Endometrial microvascular endothelial cells (primary cell): ENCODE measurements around the gene SEMA4B. TPM values are rescaled to one million over a fixed set of nuclear protein-coding genes. Genes with fewer than 3 reads are reported as not detected.

Experiments
- in situ Hi-C: cut with HindIII; loops from 2 replicates; pipeline ENCODE4 v1.10.0; 2017; ENCODE audit warnings: low sequenced_read_pairs, low pct_unique_long_range_greater_than_20kb; ENCODE audit errors: inconsistent ontology term
- total RNA-seq: library from RNA; depleted of rRNA; stranded (reverse); fragments of >200 nt; gene quantifications from one replicate; pipeline ENCODE4 v1.2.3, GENCODE V29; 2015; ENCODE audit errors: inconsistent ontology term

Gene SEMA4B
- total RNA-seq, 1 donor from 2014 or later = 8.5 TPM

DNA sequence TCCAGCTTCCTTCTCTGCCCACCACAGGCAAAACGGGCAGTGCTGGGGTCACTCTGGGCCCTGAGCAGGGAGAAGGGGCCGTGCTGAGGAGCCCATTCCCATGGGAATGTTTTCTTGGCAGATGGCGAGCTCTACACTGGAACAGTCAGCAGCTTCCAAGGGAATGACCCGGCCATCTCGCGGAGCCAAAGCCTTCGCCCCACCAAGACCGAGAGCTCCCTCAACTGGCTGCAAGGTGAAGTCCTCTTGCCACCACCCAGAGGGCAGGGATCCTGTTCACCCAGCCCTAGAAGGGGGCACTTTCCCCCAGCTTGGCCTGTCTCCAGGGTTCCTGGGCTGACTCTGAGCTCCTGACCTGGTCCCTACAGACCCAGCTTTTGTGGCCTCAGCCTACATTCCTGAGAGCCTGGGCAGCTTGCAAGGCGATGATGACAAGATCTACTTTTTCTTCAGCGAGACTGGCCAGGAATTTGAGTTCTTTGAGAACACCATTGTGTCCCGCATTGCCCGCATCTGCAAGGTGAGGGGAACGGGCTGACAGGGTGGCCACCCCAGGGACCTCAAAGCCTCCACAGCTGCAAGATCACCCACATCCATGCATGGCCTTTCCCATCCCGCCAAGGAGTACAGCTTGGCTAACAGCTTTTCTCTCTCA is 20.2 kb downstream of the SEMA4B start:
- in situ Hi-C loops = no loop called here

DNA sequence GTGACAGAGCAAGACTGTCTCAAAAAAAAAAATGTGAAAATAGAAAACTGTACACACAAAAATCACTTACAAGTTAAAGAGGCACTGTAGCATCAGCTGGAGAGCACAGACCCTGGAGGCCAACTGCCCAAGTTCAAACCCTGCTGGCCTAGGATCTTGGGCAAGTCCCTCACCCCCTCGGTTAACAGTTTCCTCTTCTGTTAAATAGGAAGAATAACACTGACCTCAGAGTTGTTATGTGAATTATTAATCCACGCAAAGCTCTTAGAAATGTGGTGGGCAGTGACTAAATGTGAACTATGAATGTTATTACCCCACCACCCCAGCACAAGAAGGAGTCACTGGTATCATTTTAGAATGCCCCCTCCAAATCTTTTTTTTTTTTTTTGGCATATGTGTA is 21.4 kb downstream of the SEMA4B start:
- in situ Hi-C loops = no loop called here

DNA sequence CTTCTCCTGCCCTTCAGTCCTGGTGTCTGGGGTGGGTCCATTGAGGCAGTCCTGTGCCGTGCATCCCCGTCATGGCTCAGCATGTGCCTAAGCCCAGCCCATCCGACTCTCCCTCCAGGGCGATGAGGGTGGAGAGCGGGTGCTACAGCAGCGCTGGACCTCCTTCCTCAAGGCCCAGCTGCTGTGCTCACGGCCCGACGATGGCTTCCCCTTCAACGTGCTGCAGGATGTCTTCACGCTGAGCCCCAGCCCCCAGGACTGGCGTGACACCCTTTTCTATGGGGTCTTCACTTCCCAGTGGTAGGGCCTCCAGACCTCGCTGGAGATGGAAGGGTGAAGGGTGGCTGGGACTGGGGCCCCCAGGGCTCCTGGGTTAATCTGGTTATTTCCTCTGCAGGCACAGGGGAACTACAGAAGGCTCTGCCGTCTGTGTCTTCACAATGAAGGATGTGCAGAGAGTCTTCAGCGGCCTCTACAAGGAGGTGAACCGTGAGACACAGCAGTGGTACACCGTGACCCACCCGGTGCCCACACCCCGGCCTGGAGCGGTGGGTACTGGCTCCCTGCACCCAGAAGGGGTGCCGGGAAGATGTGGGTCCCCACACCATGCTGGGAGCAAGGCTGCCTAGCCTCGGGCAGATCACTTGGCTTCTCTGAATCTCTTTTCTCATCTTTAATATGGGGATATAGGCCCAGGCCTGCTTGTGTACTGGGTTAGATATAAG is 22.5 kb downstream of the SEMA4B start:
- in situ Hi-C loops = no loop called here

DNA sequence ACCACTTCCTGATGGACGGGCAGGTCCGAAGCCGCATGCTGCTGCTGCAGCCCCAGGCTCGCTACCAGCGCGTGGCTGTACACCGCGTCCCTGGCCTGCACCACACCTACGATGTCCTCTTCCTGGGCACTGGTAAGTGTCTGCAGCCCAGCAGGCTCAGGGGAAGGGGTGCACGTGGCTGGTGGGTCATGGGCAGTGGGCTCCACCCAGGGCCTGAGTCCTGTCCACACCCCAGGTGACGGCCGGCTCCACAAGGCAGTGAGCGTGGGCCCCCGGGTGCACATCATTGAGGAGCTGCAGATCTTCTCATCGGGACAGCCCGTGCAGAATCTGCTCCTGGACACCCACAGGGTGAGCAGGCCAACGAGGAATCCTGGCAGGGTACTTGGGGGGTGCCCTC is 23.9 kb downstream of the SEMA4B start:
- in situ Hi-C loops = no loop called here

DNA sequence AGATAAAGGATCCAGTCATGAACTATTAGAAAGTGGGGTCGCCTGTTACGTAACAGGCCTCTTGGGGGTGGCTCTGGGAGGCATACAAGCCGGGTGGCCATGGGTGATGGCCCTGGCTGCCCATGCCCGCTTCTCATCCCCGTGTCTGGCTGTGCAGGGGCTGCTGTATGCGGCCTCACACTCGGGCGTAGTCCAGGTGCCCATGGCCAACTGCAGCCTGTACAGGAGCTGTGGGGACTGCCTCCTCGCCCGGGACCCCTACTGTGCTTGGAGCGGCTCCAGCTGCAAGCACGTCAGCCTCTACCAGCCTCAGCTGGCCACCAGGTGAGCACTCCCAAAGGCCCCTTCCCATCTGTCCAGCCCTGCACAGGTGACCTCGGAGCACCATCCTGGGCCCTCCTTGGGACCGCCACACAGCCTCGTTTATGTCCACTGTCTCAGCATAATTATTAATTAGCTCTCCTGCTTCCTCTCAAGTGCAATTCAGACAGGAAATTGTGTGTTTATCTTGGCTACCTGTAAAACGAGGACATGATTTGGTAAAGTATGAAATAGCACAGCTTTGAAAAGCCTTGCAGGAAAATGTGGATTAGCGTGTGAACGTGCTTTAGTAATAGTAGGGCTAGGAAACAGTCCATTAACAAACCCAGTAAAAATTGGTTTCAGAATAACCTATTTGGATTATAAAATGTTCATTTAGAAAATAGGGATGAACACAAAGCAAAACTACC is 24.5 kb downstream of the SEMA4B start:
- in situ Hi-C loops = no loop called here

DNA sequence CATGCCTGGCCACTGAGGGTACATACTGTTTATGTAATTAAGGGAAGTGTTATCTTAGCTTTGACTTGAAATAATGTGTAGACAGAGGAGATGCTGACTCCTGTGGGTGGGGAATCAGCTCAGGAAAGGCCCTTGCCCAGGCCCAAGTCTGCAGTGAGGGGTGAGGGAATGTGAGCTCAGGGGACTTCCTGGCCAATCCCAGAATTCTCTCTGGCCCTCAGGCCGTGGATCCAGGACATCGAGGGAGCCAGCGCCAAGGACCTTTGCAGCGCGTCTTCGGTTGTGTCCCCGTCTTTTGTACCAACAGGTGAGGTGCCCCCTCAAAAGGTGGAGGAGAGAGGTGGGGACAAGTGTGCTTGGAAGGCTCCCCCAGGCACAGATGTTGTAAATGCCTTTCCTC is 26.2 kb downstream of the SEMA4B start:
- in situ Hi-C loops = no loop called here

DNA sequence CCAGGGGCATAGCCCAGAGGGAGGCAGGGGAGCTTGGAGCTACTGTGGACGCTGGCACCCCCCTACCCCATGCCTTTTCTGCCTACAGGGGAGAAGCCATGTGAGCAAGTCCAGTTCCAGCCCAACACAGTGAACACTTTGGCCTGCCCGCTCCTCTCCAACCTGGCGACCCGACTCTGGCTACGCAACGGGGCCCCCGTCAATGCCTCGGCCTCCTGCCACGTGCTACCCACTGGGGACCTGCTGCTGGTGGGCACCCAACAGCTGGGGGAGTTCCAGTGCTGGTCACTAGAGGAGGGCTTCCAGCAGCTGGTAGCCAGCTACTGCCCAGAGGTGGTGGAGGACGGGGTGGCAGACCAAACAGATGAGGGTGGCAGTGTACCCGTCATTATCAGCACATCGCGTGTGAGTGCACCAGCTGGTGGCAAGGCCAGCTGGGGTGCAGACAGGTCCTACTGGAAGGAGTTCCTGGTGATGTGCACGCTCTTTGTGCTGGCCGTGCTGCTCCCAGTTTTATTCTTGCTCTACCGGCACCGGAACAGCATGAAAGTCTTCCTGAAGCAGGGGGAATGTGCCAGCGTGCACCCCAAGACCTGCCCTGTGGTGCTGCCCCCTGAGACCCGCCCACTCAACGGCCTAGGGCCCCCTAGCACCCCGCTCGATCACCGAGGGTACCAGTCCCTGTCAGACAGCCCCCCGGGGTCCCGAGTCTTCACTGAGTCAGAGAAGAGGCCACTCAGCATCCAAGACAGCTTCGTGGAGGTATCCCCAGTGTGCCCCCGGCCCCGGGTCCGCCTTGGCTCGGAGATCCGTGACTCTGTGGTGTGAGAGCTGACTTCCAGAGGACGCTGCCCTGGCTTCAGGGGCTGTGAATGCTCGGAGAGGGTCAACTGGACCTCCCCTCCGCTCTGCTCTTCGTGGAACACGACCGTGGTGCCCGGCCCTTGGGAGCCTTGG is 27.0 kb downstream of the SEMA4B start:
- in situ Hi-C loops = no loop called here

DNA sequence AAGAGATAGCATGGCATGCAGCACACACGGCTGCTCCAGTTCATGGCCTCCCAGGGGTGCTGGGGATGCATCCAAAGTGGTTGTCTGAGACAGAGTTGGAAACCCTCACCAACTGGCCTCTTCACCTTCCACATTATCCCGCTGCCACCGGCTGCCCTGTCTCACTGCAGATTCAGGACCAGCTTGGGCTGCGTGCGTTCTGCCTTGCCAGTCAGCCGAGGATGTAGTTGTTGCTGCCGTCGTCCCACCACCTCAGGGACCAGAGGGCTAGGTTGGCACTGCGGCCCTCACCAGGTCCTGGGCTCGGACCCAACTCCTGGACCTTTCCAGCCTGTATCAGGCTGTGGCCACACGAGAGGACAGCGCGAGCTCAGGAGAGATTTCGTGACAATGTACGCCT is 27.8 kb downstream of the SEMA4B start:
- in situ Hi-C loops = no loop called here

DNA sequence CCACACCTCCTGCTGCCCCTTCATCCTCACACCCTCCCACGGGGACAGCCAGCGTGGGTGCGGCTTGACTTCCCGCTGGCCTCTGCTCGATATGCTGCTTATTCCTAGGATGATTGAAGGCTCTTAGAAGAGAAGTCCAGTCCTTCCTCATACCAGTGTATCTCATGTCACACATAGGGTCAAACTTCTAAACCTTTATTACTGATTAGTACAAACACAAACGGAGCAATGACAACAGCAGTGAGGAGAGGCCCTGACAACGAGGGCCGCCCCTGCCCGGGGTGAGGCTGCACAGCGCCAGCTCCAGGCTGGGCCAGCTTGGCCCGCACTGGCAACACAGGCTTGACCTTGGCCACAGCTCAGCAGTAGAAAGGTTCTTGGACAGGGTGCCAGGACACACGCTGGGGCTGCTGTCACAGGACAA is 29.0 kb downstream of the SEMA4B start:
- in situ Hi-C loops = no loop called here

DNA sequence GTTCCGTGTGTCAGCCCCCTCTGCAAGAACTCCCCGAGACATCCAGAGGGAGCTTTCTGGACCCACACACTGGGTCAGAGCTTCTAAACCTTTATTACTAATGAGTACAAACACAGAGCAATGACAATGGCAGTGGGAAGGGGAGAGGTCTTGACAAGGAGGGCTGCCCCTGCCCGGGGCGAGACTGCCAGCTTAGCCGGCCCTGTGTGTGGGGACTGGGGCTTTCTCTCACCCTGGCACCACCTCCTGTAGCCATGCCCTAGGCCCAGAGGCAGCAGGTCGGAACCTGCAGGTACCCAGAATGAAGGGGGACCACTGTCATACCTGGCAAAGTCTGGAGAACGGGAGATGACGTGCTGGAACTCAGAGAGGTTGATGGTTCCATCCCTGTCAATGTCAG is 29.5 kb downstream of the SEMA4B start:
- in situ Hi-C loops = no loop called here

DNA sequence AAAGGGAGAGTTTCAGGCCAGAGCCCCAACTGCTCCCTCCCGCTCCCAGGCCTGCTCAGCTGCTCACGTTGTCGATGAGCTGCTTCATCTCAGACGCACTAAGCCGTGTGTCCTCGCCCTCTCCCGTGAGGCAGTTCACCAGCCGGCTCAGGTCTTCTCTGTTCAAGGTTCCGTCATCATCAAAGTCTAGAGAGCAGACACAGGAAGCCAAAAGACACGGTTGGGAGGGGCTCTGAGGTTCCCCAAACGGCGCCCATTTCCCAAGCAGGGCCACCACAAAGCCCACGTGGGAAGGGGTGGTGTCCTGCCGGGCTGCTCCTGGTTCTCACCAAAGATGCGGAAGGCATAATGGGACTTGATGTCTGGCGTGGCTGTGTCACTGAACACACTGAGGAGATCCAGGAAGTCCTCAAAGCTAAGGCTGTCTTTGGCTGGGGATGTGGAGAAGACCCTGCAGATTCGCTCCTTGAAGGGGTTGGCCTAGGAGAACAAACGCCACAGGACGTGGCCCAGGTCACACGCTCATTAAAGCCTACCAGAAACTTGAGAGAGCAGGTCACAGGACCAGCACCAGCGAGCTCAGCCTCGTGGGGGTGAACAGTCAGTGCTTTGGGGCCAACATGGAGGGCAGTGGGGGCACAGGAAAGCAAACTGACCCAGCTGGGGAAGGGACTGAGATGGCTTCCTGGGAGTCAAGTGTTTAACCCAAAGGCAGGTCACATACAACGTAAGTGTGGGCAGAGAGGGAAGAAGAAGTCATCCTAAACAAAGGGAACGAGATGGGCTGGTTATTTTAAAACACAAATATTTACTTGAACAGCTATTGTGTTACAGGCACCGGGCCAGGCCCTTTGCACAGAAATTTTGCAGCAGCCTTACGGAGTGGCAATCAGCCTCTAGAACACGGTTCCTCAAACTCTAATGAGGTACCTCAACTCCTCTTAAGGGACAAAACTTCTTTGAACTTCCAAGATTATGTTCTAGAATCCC is 30.2 kb downstream of the SEMA4B start:
- in situ Hi-C loops = no loop called here

DNA sequence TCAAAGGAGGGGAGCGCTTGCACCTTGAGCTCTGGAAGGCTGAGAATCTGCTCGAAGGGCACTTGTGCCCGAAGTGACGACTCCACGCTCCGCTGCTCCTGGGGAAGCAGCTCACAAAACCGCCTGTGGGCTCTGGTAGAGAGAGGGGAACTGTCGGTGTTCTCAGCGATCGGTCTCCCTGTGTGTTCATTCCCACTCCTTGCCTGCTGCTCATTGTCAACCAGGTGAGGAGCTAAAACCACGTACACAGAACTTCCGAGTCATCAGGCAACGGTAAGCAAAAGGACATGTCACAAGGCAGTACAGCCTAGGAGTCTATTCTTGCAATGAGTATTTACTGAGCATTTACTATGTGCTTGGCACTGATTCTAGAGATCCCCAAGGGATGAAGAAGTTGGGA is 31.1 kb downstream of the SEMA4B start:
- in situ Hi-C loops = no loop called here

DNA sequence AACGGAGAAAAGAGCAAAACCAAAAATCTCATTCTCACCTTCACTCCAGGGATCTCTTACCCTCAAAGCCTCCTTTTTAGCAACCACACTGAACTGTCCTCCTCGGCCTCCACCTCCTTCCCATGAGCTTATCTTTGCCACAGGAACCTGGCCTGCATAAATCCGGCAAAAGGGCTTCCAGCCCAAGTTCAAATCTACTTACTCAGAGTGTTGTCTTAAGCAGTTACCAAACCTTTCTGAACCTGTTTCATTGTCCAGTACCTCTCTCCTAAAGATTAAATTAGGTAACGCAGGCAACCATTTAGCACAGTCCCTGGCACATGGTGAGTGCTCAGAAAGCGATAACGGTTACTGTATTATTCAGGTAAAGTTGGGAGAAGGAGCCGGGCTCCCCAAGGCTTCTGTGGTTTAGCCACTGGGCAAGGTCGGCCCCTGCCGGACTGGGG is 31.8 kb downstream of the SEMA4B start:
- in situ Hi-C loops = no loop called here

DNA sequence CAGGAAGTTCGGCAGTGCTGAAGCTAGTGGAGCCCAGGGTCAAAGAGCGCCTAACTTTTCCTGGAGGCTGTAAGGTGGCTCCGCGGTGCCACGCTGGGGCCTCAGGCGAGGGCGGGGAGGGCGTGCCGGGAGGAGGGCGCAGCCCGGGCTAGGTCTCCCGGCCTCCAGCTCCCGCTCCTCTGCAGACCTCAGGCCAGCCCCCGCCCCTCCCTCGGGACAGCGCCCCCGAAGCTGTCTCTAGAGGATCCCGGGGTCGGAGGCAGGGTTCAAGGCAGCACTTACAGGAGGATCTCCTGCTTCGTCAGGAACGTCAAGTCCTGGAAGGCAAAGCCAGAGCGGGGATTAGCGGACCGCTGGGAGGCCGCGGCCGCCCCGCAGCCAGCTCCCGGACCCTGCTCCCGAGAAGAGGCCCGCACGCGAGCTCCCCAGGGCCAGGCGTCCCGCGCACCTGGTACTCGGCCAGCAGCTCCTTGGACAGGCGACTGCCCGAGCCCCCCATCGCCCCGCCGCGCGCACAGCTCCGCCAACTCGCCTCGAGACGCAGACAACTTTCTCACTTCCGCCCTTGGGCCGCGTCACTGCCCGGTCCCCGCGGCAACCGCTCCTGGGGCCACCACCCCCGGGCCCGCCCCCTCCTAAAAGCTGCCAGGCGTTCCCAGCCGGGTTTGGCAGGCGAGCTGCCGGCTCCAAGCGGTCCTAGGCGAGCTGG is 32.4 kb downstream of the SEMA4B start, which contains the start of gene CIB1:
Gene CIB1, minus strand, starts transcription at position 555 of the 709 bp plus-strand sequence. Its CDS starts 56 bp downstream, at position 499.
- in situ Hi-C loops = no loop called here

DNA sequence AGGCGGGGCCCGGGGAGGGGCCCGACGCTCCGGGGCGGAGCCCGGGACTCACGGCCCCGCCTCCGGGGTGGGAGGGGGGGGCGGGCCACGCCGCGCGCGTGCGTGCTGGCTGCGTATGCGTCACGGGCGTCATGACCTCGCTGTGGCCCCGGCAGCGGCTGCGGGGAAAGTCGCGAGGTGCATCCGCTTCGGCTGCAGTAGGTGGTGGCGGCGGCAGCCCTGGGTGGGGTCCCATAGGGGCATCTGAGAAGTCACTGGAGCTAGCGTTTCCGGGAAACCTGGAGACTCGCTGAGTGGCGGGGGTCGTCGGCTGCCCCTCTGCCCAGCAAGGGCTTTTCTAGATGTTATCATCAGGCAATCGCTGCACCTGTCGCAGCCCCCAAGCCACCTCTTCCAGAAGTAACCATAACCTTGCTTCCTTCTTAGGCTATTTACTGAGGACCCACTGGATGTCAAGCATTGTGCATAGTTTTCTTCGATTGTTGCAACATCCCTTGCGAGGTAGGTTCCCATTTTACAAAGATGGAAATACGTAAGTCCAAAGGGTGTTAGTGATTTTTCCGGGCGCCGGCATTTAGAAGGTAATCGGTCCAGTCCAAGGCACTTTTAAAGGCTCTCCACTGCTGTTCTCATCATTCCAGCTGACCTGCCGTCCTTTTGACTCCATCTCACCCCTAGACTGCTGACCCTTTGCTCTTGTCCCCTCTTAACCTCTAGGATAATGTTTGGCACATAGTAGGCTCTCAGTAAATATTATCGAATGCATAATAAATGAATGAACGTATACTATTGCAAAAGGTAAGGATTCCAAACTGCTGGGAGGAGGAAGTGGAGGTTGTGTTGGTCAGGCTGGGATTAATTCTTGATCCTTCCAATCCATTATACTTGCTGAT is 33.2 kb downstream of the SEMA4B start, which contains the start of gene GDPGP1:
Gene GDPGP1, plus strand, starts transcription at position 114 of the 893 bp plus-strand sequence. CDS start 6,700 bp downstream, outside the sequence.
- in situ Hi-C loops = no loop called here

DNA sequence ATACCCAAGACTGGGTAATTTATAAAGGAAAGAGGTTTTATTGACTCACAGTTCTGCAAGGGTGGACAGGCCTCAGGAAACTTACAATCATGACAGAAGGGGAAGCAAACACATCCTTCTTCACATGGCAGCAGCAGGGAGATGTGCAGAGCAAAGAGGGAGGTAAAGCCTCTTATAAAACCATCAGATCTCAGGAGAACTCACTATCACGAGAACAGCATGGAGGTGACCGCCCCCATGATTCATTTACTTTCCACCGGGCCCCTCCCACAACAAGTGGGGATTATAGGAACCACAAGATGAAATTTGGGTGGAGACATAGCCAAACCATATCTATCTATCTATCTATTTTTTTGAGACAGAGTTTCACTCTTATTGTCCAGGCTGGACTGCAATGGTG is 38.2 kb downstream of the SEMA4B start:
- in situ Hi-C loops = no loop called here
